ENCODE results near the gene PALMD.

- TF ChIP-seq POLR2A (IDR thresholded peaks at IDR 0.05) (no peak), CTCF (IDR thresholded peaks at IDR 0.05) (no peak), EP300 (IDR thresholded peaks at IDR 0.05) (no peak)
Observed at GRCh38 chr1:99723251-99723650, 77.3 kb downstream of the PALMD start.
